SK-N-SH (cell line): ENCODE results near the gene CRB1. TPM values are rescaled to one million over a fixed set of nuclear protein-coding genes. Genes with fewer than 3 reads are reported as not detected.
A peak's percentile ranks its signal among the peaks of the same experiment; 100 is the strongest.

ENCODE experiments used
- CTCF ChIA-PET: fragments of 300-600, 350-600 bp; formaldehyde crosslinking; extraction: SDS; loops from one replicate; lab custom pipeline; 2021; lab: Yijun Ruan, JAX
- POLR2A ChIA-PET: fragments of 350-600 bp; sonication (Branson Sonifier 250); formaldehyde crosslinking; extraction: SDS; loops from one replicate; lab custom pipeline; 2020; ENCODE audit warnings: antibody characterized with exemption, inconsistent platforms; lab: Yijun Ruan, JAX
- DNase-seq: peaks from one replicate; pipeline ENCODE4 v3.0.0; 2012
- H2AFZ ChIP-seq: fragments of 200-600 bp; sonication (generic); 2 replicates; pipeline ENCODE4 v1.8.1; 2016; ENCODE audit warnings: antibody characterized with exemption, mild to moderate bottlenecking, low read depth
- H3F3A ChIP-seq: fragments of 200-600 bp; sonication (generic); replicated peaks from 2 replicates; pipeline ENCODE3; 2016; ENCODE audit warnings: antibody characterized with exemption, mild to moderate bottlenecking; ENCODE audit not compliant: insufficient read depth
- H3K27ac ChIP-seq, 2 experiments: fragments of 200-500 bp in 1 of 2; fragments of 200-600 bp in 1 of 2; sonication (Bioruptor generic) in 1 of 2; sonication (generic), shearing (Covaris generic) in 1 of 2; 2 replicates each; pipeline versions ENCODE4 v1.5.1 to v1.6.1; 2014 to 2016; ENCODE audit warnings: low read depth in 2 of 2, inconsistent platforms in 1 of 2, low read length in 1 of 2, mild to moderate bottlenecking in 1 of 2, mixed read lengths in 1 of 2
- H3K27me3 ChIP-seq: fragments of 200-600 bp; sonication (generic), shearing (Covaris generic); 2 replicates; pipeline ENCODE4 v1.6.1; 2016; ENCODE audit warnings: mixed run types; ENCODE audit not compliant: insufficient read depth
- H3K36me3 ChIP-seq, 2 experiments: fragments of 200-500 bp in 1 of 2; fragments of 200-600 bp in 1 of 2; sonication (Bioruptor generic) in 1 of 2; sonication (generic) in 1 of 2; replicated peaks in 1 of 2; 2 replicates each; pipeline versions ENCODE3 to v1.5.1; 2014 to 2016; ENCODE audit warnings: low read length in 1 of 2, mild to moderate bottlenecking in 1 of 2; ENCODE audit not compliant: insufficient read depth in 2 of 2, control insufficient read depth in 1 of 2
- H3K4me1 ChIP-seq, 2 experiments: fragments of 200-500 bp in 1 of 2; fragments of 200-600 bp in 1 of 2; sonication (Bioruptor generic) in 1 of 2; sonication (generic), shearing (Covaris generic) in 1 of 2; 2 replicates each; pipeline versions ENCODE4 v1.5.1 to v1.6.1; 2014 to 2016; ENCODE audit warnings: low read depth in 1 of 2, low read length in 1 of 2, mixed run types in 1 of 2; ENCODE audit not compliant: insufficient read depth in 2 of 2, control insufficient read depth in 1 of 2
- H3K4me2 ChIP-seq: fragments of 200-600 bp; sonication (generic), shearing (Covaris generic); 2 replicates; pipeline ENCODE4 v1.6.1; 2017; ENCODE audit warnings: mixed run types
- H3K4me3 ChIP-seq, 2 experiments: fragments of 200-500 bp in 1 of 2; fragments of 200-600 bp in 1 of 2; sonication (Bioruptor generic) in 1 of 2; sonication (generic), shearing (Covaris generic) in 1 of 2; 2 replicates each; pipeline versions ENCODE4 v1.5.1 to v1.8.1; 2014 to 2016; ENCODE audit warnings: low read depth in 2 of 2, inconsistent platforms in 1 of 2, low read length in 1 of 2, mild to moderate bottlenecking in 1 of 2, mixed read lengths in 1 of 2, moderate library complexity in 1 of 2
- H3K79me2 ChIP-seq: fragments of 200-600 bp; sonication (generic); 2 replicates; pipeline ENCODE4 v1.8.1; 2017; ENCODE audit warnings: mild to moderate bottlenecking; ENCODE audit not compliant: insufficient read depth
- H3K9ac ChIP-seq: fragments of 200-600 bp; sonication (generic); 2 replicates; pipeline ENCODE4 v1.6.1; 2017; ENCODE audit warnings: mixed run types
- H3K9me2 ChIP-seq: fragments of 200-600 bp; sonication (generic); 2 replicates; pipeline ENCODE4 v1.6.1; 2017; ENCODE audit warnings: mixed run types
- H3K9me3 ChIP-seq: fragments of 200-600 bp; sonication (generic); 2 replicates; pipeline ENCODE4 v1.6.1; 2017; ENCODE audit warnings: mixed run types, mild to moderate bottlenecking, moderate library complexity
- H4K20me1 ChIP-seq: fragments of 200-600 bp; sonication (generic); 2 replicates; pipeline ENCODE4 v1.6.1; 2017; ENCODE audit warnings: mild to moderate bottlenecking, mixed run types; ENCODE audit not compliant: insufficient read depth
- CHD2 ChIP-seq: fragments of 150-350 bp; IDR thresholded peaks from 2 replicates; pipeline ENCODE4 v1.6.1; 2018; ENCODE audit warnings: low read length; ENCODE audit not compliant: partially characterized antibody
- CTCF ChIP-seq: fragments of 200-600 bp; sonication (generic); IDR thresholded peaks from 2 replicates; pipeline ENCODE4 v1.6.1; 2017; ENCODE audit warnings: antibody characterized with exemption, mild to moderate bottlenecking, moderate library complexity
- ELF1 ChIP-seq: IDR thresholded peaks from 2 replicates; pipeline ENCODE4 v1.4.0; 2012
- FOXJ3 ChIP-seq: sonication (generic); formaldehyde crosslinking; IDR thresholded peaks from 2 replicates; pipeline ENCODE4 v1.5.1; 2020; ENCODE audit warnings: mild to moderate bottlenecking, missing genetic modification reagents
- FOXM1 ChIP-seq: IDR thresholded peaks from 2 replicates; pipeline ENCODE4 v1.4.0; 2012; ENCODE audit warnings: low read depth, mild to moderate bottlenecking
- NFIC ChIP-seq: IDR thresholded peaks from 2 replicates; pipeline ENCODE4 v1.4.0; 2012; ENCODE audit warnings: borderline replicate concordance
- RAD21 ChIP-seq: IDR thresholded peaks from 2 replicates; pipeline ENCODE4 v1.6.1; 2012; ENCODE audit warnings: mild to moderate bottlenecking, low read length
- RXRA ChIP-seq: IDR thresholded peaks from 2 replicates; pipeline ENCODE4 v1.4.0; 2012; ENCODE audit warnings: low read depth, mild to moderate bottlenecking, borderline replicate concordance
- SIN3A ChIP-seq: IDR thresholded peaks from 2 replicates; pipeline ENCODE4 v1.6.1; 2012; ENCODE audit warnings: low read depth, mild to moderate bottlenecking, low read length, moderate library complexity, borderline replicate concordance
- TCF12 ChIP-seq: IDR thresholded peaks from 2 replicates; pipeline ENCODE4 v1.4.0; 2012
- TEAD4 ChIP-seq: IDR thresholded peaks from 2 replicates; pipeline ENCODE4 v1.4.0; 2012; ENCODE audit warnings: mild to moderate bottlenecking, borderline replicate concordance; ENCODE audit not compliant: insufficient read depth
- YY1 ChIP-seq: IDR thresholded peaks from 2 replicates; pipeline ENCODE4 v1.4.0; 2012; ENCODE audit warnings: low read depth, mild to moderate bottlenecking
- WGBS: methylation state at CpG from one replicate; pipeline ENCODE4 v1.1.6; 2017; ENCODE audit warnings: low lambda C conversion rate; 5-methylcytosine and 5-hydroxymethylcytosine counted together
- polyA plus RNA-seq, 3 experiments: library from polyadenylated mRNA; depleted of rRNA; stranded (reverse); fragments of >200 nt; gene quantifications; 2 replicates each; pipeline ENCODE4 v1.2.3, GENCODE V29; 2012

CRB1 gene
- polyA plus RNA-seq (2012; rRNA removed): 0.13 and 0.18 TPM in 2 replicates
- polyA plus RNA-seq (2012; cell fraction: cytosol; rRNA removed): 0.09 and 0.26 TPM in 2 replicates
- polyA plus RNA-seq (2012; cell fraction: nucleus; rRNA removed): 0.17 and 0.22 TPM in 2 replicates

GRCh38 chr1:197268012-197268411 is at the start of gene CRB1:
Gene CRB1 (plus strand): TSS chr1:197268252. CDS start chr1:197268413, 161 bp downstream.
- Histone ChIP-seq H3F3A (no peaks in the 10 kb centered on the region), H2AFZ (peak within 1 kb of the TSS; percentile 70), H3K4me3 (peak within 1 kb of the TSS in 1 of 2 experiments; percentile 32; a peak in 1 of 4 replicates), H3K4me2 (no peak within 1 kb of the TSS), H4K20me1 (no peaks in the 10 kb centered on the region), H3K4me1 (peaks cover 0 to 2% of the 10 kb centered on the region in 2 experiments; a peak in 2 of 4 replicates), H3K9me3 (no peaks in the 10 kb centered on the region), H3K27me3 (no peaks in the 10 kb centered on the region), H3K36me3 (no peaks in the 10 kb centered on the region), H3K27ac (no peak within 1 kb of the TSS), H3K9ac (no peak within 1 kb of the TSS), H3K9me2 (no peaks in the 10 kb centered on the region), H3K79me2 (no peaks in the 10 kb centered on the region)
- peak; percentile 27 for DNase-seq
- ChIA-PET POLR2A (no interaction called here), CTCF (interaction anchor here (1.3 kb wide), 1 partner anchor 89 kb away, joined by 3 read pairs; no protein-coding TSS in a partner anchor)
- TF ChIP-seq TCF12: no peak
- no peak for TF ChIP-seq SIN3A
- TF ChIP-seq FOXJ3: no peak
- TF ChIP-seq CTCF: no peak
- TF ChIP-seq FOXM1: no peak
- no peak for TF ChIP-seq YY1
- TF ChIP-seq RXRA: no peak
- TF ChIP-seq TEAD4: no peak
- TF ChIP-seq NFIC: no peak
- TF ChIP-seq CHD2: no peak
- no peak for TF ChIP-seq ELF1
- 42% methylated on average over 4 of the region's 4 CpGs for WGBS

- no peak for DNase-seq
- Histone ChIP-seq H3K9me2 (no peaks in the 10 kb centered on the region), H3K9ac (no peak overlapping the region), H4K20me1 (no peaks in the 10 kb centered on the region), H3K4me3 (no peak overlapping the region), H3F3A (no peaks in the 10 kb centered on the region), H3K27me3 (no peaks in the 10 kb centered on the region), H3K79me2 (no peaks in the 10 kb centered on the region), H3K4me2 (no peak overlapping the region), H3K36me3 (no peaks in the 10 kb centered on the region), H2AFZ (no peak overlapping the region), H3K9me3 (no peaks in the 10 kb centered on the region), H3K27ac (no peak overlapping the region), H3K4me1 (no peaks in the 10 kb centered on the region; a peak in 1 of 4 replicates)
- TF ChIP-seq RAD21: no peak
- TF ChIP-seq TCF12: no peak
- CTCF ChIA-PET: interaction anchor here (0.6 kb wide), 1 partner anchor 140 kb away, joined by 3 read pairs; no protein-coding TSS in a partner anchor
- POLR2A ChIA-PET: no interaction called here
Observed at GRCh38 chr1:197218857-197219256, 49.2 kb upstream of the CRB1 start.
